PC-9 (cell line): ENCODE results near the gene NFATC1.

Experiments
- CTCF ChIP-seq: fragments of 200-600 bp; sonication (generic); conservative IDR thresholded peaks from 2 replicates; pipeline ENCODE4 v1.6.1; 2017; ENCODE audit warnings: mixed run types, antibody characterized with exemption, mild to moderate bottlenecking, moderate library complexity
- EZH2 ChIP-seq: fragments of 200-600 bp; sonication (generic); IDR thresholded peaks from 2 replicates; pipeline ENCODE4 v1.8.0; 2017; ENCODE audit warnings: antibody characterized with exemption, low read depth

GRCh38 chr18:79577451-79578395 is 182.0 kb downstream of the NFATC1 start:
- TF ChIP-seq CTCF (no peak), EZH2 (no peak)
